ENCODE measurements around the gene EIF3K.

- TF ChIP-seq CTCF (IDR thresholded peaks at IDR 0.05) (no peak), POLR2A (IDR thresholded peaks at IDR 0.05) (peak in 1 of 2 donors; percentile 29)
These were observed 47.1 kb downstream of the EIF3K start for GRCh38 chr19:38665950-38666662.

Measured in heart left ventricle (tissue), 13 donors.